GM21576 (cell line): Measurements from ENCODE around the gene NRXN3.

Experiments used
- ATAC-seq: cut with Tn5 transposase; IDR thresholded peaks from one replicate; pipeline ENCODE4 v1.9.1; 2021; ENCODE audit warnings: mild to moderate bottlenecking, moderate library complexity; ENCODE audit not compliant: unreplicated experiment

The NRXN3 gene

GRCh38 chr14:78767436-78767835 is 597.3 kb downstream of the NRXN3 start:
- no peak for ATAC-seq

GRCh38 chr14:78782551-78782950 is 612.4 kb downstream of the NRXN3 start:
- no peak for ATAC-seq

- no peak for ATAC-seq
Observed at GRCh38 chr14:78785265-78785664, 615.1 kb downstream of the NRXN3 start.

- ATAC-seq = no peak
Observed at GRCh38 chr14:78788467-78789360, 618.5 kb downstream of the NRXN3 start.

GRCh38 chr14:78790271-78790670 is 620.1 kb downstream of the NRXN3 start:
- ATAC-seq = no peak

- ATAC-seq = no peak
Observed at GRCh38 chr14:78798757-78799156, 628.6 kb downstream of the NRXN3 start.

GRCh38 chr14:78805570-78805969 is 635.4 kb downstream of the NRXN3 start:
- no peak for ATAC-seq

GRCh38 chr14:78823035-78823434 is 652.9 kb downstream of the NRXN3 start:
- ATAC-seq = no peak

GRCh38 chr14:78823516-78823915 is 653.3 kb downstream of the NRXN3 start:
- no peak for ATAC-seq

GRCh38 chr14:78829274-78829673 is 659.1 kb downstream of the NRXN3 start:
- ATAC-seq = no peak

- ATAC-seq = no peak
Observed at GRCh38 chr14:78834766-78835451, 664.7 kb downstream of the NRXN3 start.

GRCh38 chr14:78835909-78836308 is 665.7 kb downstream of the NRXN3 start:
- ATAC-seq = no peak

- ATAC-seq = peak; percentile 81
Observed at GRCh38 chr14:78836777-78837176, 666.6 kb downstream of the NRXN3 start.

GRCh38 chr14:78838959-78839358 is 668.8 kb downstream of the NRXN3 start:
- no peak for ATAC-seq

GRCh38 chr14:78840898-78841297 is 670.7 kb downstream of the NRXN3 start:
- no peak for ATAC-seq

- no peak for ATAC-seq
Observed at GRCh38 chr14:78847801-78848200, 677.6 kb downstream of the NRXN3 start.

- peak; percentile 94 for ATAC-seq
Observed at GRCh38 chr14:78848234-78848820, 678.2 kb downstream of the NRXN3 start.

GRCh38 chr14:78849952-78850351 is 679.8 kb downstream of the NRXN3 start:
- no peak for ATAC-seq

GRCh38 chr14:78851189-78851588 is 681.0 kb downstream of the NRXN3 start:
- no peak for ATAC-seq

GRCh38 chr14:78852040-78852439 is 681.9 kb downstream of the NRXN3 start:
- ATAC-seq = no peak

GRCh38 chr14:78857974-78858373 is 687.8 kb downstream of the NRXN3 start:
- ATAC-seq = no peak

GRCh38 chr14:78863143-78863542 is 693.0 kb downstream of the NRXN3 start:
- ATAC-seq = no peak
